Upper lobe of left lung (tissue), 4 donors: ENCODE results near the gene ZNF576.

Experiments used
- CTCF ChIP-seq, 6 experiments: fragments of 450-650 bp in 4 of 6; fragments of 200-600 bp in 2 of 6; sonication (generic) in 2 of 6; IDR thresholded peaks; one replicate each; pipeline ENCODE4 v1.5.1; 2016 to 2019; ENCODE audit warnings: antibody characterized with exemption in 6 of 6
- POLR2A ChIP-seq, 4 donors: fragments of 450-650 bp; IDR thresholded peaks; one replicate each; pipeline ENCODE4 v1.5.1; 2016 to 2017; ENCODE audit warnings: antibody characterized with exemption in 4 of 4, mild to moderate bottlenecking in 2 of 4
- POLR2AphosphoS5 ChIP-seq, 2 donors: sonication (generic); formaldehyde crosslinking; IDR thresholded peaks; one replicate each; pipeline ENCODE4 v1.5.1; 2017; ENCODE audit warnings: antibody characterized with exemption in 2 of 2

- no peak for TF ChIP-seq CTCF (IDR thresholded peaks at IDR 0.05)
- TF ChIP-seq POLR2A (IDR thresholded peaks at IDR 0.05): no peak
- TF ChIP-seq POLR2AphosphoS5 (IDR thresholded peaks at IDR 0.05): no peak
Measured at GRCh38 chr19:43572171-43572588, 24.2 kb upstream of the ZNF576 start.
